ENCODE data around the gene TNK1.

The TNK1 gene

DNA sequence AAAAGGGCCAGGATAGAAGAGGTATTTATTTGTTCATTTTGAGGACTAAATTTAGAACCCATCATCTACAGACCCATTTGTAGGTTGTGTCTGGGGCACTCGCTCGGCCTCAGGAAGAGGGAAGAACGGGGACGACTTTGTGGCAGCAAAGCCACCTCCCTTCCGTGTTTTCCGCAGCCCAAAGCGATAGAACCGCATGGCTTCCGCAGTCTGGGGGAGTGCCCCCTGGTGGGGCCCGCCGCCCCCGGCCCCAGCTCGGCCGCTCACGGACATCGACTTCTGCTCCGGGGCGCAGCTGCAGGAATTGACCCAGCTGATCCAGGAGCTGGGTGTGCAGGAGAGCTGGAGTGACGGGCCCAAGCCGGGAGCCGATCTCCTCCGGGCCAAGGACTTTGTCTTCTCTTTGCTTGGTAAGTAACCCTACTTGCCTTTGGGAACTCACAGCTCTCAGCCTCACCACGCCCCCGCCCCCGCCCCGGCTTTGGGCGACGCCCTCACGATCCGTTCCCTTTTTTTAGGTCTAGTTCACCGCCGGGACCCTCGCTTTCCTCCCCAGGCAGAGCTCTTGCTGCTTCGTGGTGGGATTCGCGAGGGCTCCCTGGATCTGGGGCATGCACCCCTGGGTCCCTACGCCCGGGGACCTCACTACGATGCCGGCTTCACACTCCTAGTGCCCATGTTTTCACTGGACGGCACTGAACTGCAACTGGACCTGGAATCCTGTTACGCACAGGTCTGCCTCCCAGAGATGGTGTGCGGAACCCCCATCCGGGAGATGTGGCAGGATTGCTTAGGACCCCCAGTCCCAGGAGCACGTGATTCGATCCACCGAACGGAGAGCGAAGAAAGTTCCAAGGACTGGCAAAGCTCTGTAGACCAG, 55.0 kb downstream of the TNK1 start:
- peak; percentile 47 for DNase-seq (ENCODE audit: low read depth)

DNA sequence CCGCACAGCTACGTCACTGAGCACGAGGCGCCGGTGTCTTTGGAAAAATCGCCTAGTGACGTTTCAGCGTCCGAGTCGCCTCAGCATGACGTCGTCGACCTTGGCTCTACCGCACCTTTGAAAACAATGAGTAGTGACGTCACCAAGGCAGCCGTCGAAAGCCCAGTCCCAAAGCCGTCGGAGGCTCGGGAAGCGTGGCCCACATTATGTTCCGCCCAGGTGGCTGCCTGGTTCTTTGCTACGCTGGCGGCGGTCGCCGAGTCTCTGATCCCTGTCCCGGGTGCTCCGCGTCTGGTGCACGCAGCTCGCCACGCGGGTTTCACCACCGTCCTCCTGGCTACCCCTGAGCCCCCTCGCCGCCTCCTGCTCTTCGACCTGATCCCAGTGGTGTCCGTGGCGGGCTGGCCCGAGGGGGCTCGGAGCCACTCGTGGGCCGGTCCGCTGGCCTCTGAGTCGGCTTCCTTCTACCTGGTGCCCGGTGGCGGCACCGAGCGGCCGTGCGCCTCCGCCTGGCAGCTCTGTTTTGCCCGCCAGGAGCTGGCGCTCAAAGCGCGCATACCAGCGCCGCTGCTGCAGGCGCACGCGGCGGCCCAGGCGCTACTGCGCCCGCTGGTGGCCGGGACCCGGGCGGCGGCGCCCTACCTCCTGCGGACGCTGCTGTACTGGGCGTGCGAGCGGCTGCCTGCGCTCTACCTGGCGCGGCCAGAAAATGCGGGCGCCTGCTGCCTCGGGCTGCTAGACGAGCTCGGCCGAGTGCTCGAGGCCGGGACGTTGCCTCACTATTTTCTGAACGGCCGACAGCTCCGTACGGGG, 55.9 kb downstream of the TNK1 start:
- DNase-seq (ENCODE audit: low read depth): peak; percentile 85

DNA sequence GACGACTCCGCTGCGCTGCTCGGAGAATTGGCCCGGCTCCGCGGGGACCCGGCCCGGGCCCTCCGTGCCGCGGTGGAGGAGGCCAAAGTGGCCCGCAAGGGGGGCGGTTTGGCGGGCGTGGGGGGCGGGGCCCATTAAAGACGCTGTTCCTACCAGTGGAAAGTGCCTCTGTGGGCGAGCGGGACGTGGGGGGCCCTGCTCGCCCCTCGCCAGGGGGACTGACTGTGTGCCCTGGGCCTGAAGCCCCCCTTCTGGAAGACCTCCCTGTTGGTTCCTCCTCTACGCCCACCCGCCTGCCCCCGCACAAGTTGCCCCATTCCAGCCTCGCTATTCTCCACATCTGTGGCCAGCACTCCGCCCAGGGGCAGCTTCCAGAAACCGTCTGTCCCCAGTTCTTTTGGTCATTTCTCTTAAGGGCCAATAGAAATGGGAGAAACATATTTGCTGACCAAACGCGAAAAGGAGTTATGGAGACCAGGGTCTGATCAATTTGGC, 56.5 kb downstream of the TNK1 start:
- no peak for DNase-seq (ENCODE audit: low read depth)

DNA sequence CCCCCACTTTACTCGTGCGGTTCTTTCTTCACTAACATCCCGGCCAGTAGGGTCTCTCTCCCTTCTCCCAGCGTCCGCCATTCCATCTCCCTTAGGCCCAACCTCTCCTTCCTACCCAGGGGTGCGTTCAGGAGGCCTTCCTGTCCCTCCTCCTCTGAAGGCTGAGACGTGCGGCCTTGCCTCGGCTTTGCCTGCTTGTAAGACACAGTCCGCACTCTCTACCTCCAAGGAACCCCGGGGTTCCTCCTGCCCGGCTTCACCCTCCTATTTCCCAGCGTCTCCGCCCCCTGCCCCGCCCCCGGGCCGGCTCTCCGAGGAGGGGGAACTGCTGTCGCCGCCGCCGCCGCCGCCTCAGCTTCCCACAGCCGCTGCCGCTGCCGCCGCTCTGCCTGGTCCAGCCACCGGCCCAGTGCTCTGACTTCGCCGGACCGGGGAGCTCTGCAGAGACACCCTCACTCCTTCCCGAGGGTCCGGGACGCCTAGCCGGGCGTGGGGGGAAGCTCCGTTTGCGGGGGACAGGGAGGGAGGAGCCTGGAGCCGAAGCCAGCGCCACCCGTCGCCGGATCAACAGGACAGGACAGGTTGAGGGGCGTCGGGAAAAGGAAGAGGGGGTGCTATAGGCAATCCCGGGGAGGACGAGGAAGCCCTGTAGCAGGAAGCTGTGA, 57.2 kb downstream of the TNK1 start:
- DNase-seq (ENCODE audit: low read depth): no peak

DNA sequence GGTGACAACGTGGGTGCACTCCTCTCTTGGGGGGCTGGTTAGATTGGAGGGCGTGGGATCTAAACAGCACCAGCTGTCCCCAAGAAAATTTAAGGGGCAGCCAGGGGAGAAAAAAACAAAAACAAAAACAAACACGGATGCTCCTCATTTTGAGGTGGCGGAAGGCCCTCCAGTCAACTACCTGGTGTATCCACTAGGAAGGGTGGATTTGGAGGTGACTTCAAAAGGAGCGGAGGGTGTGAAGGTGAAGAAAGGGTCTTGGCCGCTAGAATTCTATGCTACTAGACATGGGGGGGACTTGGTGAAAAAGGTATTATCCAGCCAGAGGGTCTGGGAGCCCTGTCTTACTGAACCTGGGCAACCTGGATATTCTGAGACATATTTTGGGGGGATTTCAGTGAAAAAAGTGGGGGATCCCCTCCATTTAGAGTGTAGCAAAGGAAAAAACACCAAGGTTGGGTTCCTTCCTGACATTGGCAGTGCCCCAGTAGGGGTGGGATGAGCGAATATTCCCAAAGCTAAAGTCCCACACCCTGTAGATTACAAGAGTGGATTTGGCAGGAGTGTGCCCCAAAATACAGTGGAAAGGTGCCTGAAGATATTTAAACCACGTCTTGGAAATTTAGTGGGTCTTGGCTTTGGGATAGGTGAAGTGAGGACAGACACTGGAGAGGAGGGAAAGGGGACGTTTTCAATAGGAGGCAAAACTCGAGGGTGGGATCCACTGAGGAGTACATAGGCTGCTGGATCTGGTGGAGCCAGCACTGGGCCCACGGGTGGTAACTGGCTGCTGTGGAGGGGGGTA, 58.0 kb downstream of the TNK1 start:
- no peak for DNase-seq (ENCODE audit: low read depth)

Data from ELR (cell line).